GM10266 (cell line): ENCODE data around the gene THAP11.

ENCODE experiments used
- DNase-seq: peaks from one replicate; pipeline ENCODE4 v3.0.0; 2012; ENCODE audit errors: extremely low spot score
- CTCF ChIP-seq: IDR thresholded peaks from 2 replicates; pipeline ENCODE4 v1.5.1; 2012; ENCODE audit warnings: mild to moderate bottlenecking, low read depth; ENCODE audit not compliant: control insufficient read depth, insufficient read depth; ENCODE audit errors: missing control alignments

The THAP11 gene

GRCh38 chr16:67845291-67846062 lies 3.4 kb downstream of the THAP11 start:
- DNase-seq, result peak; percentile 33

GRCh38 chr16:67846063-67846319 lies 3.9 kb downstream of the THAP11 start:
- DNase-seq, result no peak
- TF ChIP-seq CTCF, result no peak

More at GRCh38 chr16:67845291-67846062, 3.4 kb downstream of the THAP11 start:
- TF ChIP-seq CTCF, result no peak

- no peak for TF ChIP-seq CTCF
- peak; percentile 97 for DNase-seq
These were observed 4.4 kb downstream of the THAP11 start, which contains the start of gene NUTF2 for GRCh38 chr16:67846320-67847063. Gene NUTF2, plus strand, starts transcription at chr16:67846933. Its CDS starts 18,198 bp downstream, at chr16:67865131.

GRCh38 chr16:67847064-67847861 lies 5.1 kb downstream of the THAP11 start, which contains the start of gene CENPT:
Gene CENPT, minus strand, starts transcription at chr16:67847693. Its CDS starts 13,834 bp downstream, at chr16:67833859.
- no peak for TF ChIP-seq CTCF
- no peak for DNase-seq

- no peak for TF ChIP-seq CTCF
- DNase-seq, result no peak
These were observed 6.0 kb downstream of the THAP11 start for GRCh38 chr16:67848118-67848517.

GRCh38 chr16:67853670-67854069 lies 11.6 kb downstream of the THAP11 start:
- no peak for DNase-seq
- no peak for TF ChIP-seq CTCF
